HUES64 (cell line): ENCODE measurements around the gene APOBR.

Experiments used
- H3K27ac ChIP-seq: 2 replicates; pipeline ENCODE4 v1.7.0; 2013; ENCODE audit warnings: low read depth, low read length, inconsistent platforms
- H3K27me3 ChIP-seq: 2 replicates; pipeline ENCODE4 v1.6.1; 2013; ENCODE audit warnings: mild to moderate bottlenecking, low read length; ENCODE audit not compliant: insufficient read depth
- H3K36me3 ChIP-seq: 2 replicates; pipeline ENCODE4 v1.6.1; 2013; ENCODE audit warnings: mild to moderate bottlenecking, low read length; ENCODE audit not compliant: insufficient read depth
- H3K4me1 ChIP-seq: 2 replicates; pipeline ENCODE4 v1.6.1; 2013; ENCODE audit warnings: mild to moderate bottlenecking, low read length, moderate library complexity; ENCODE audit not compliant: insufficient read depth
- H3K4me3 ChIP-seq: 2 replicates; pipeline ENCODE4 v1.5.1; 2013; ENCODE audit warnings: mild to moderate bottlenecking, low read length, moderate library complexity
- H3K9ac ChIP-seq: 2 replicates; pipeline ENCODE4 v1.6.1; 2013; ENCODE audit warnings: mild to moderate bottlenecking, low read depth, low read length
- H3K9me3 ChIP-seq: 2 replicates; pipeline ENCODE4 v1.6.1; 2013; ENCODE audit warnings: low read depth, low read length; ENCODE audit not compliant: insufficient read depth
- WGBS: fragments of 150-250, 120-280 bp; methylation state at CpG from one replicate; pipeline ENCODE4 v1.1.7; 2013; ENCODE audit warnings: missing lambda C conversion rate; 5-methylcytosine and 5-hydroxymethylcytosine counted together

The APOBR gene

GRCh38 chr16:28491230-28491969 is 3.0 kb upstream of the APOBR start:
- peak overlapping the region; percentile 98 for H3K9ac ChIP-seq
- no peaks in the 10 kb centered on the region for H3K9me3 ChIP-seq
- H3K4me1 ChIP-seq = peaks cover 3% of the 10 kb centered on the region; the same call in 1 of the 2 replicates
- no peak overlapping the region for H3K27ac ChIP-seq
- WGBS = under 1% methylated on average over 42 of the region's 42 CpGs
- H3K4me3 ChIP-seq = peak overlapping the region; percentile 95
- peaks cover 3% of the 10 kb centered on the region; the same call in 1 of the 2 replicates for H3K27me3 ChIP-seq
- peaks cover 5% of the 10 kb centered on the region; the same call in 1 of the 2 replicates for H3K36me3 ChIP-seq

GRCh38 chr16:28491970-28492474 is 2.4 kb upstream of the APOBR start, which contains the start of gene CLN3:
TSS of gene CLN3 (minus strand) at chr16:28492074. CDS start at chr16:28491759, 315 bp downstream.
- WGBS = 0% methylated on average over 20 of the region's 21 CpGs
- H3K4me3 ChIP-seq = peak within 1 kb of the TSS; percentile 95

GRCh38 chr16:28492511-28492910 is 1.9 kb upstream of the APOBR start:
- Histone ChIP-seq H3K36me3 (peaks cover 5% of the 10 kb centered on the region; the same call in 1 of the 2 replicates), H3K4me1 (peaks cover 3% of the 10 kb centered on the region; the same call in 1 of the 2 replicates), H3K27ac (no peak overlapping the region), H3K27me3 (peaks cover 3% of the 10 kb centered on the region; the same call in 1 of the 2 replicates), H3K4me3 (peak overlapping the region; percentile 95), H3K9ac (peak overlapping the region; percentile 98), H3K9me3 (no peaks in the 10 kb centered on the region)
- 73% methylated on average over 3 of the region's 4 CpGs for WGBS

More at GRCh38 chr16:28491970-28492474, 2.4 kb upstream of the APOBR start, which contains the start of gene CLN3:
- no peaks in the 10 kb centered on the region for H3K9me3 ChIP-seq
- H3K27me3 ChIP-seq = peaks cover 3% of the 10 kb centered on the region; the same call in 1 of the 2 replicates
- H3K4me1 ChIP-seq = peaks cover 3% of the 10 kb centered on the region; the same call in 1 of the 2 replicates
- H3K36me3 ChIP-seq = peaks cover 5% of the 10 kb centered on the region; the same call in 1 of the 2 replicates
- H3K27ac ChIP-seq = peak within 1 kb of the TSS; percentile 93
- H3K9ac ChIP-seq = peak within 1 kb of the TSS; percentile 98

- no peaks in the 10 kb centered on the region for H3K9me3 ChIP-seq
- H3K36me3 ChIP-seq = no peaks in the 10 kb centered on the region
- H3K27ac ChIP-seq = no peak overlapping the region
- H3K9ac ChIP-seq = no peak overlapping the region
- H3K4me1 ChIP-seq = peaks cover 3% of the 10 kb centered on the region; the same call in 1 of the 2 replicates
- peaks cover 3% of the 10 kb centered on the region; the same call in 1 of the 2 replicates for H3K27me3 ChIP-seq
- no peak overlapping the region for H3K4me3 ChIP-seq
- WGBS = 87% methylated on average over 12 of the region's 13 CpGs
Measured at GRCh38 chr16:28495098-28495793, 803 bp downstream of the APOBR start.

GRCh38 chr16:28495795-28496749 is 1.6 kb downstream of the APOBR start:
- Histone ChIP-seq H3K9me3 (no peaks in the 10 kb centered on the region), H3K4me3 (no peak overlapping the region), H3K4me1 (peaks cover 2% of the 10 kb centered on the region; the same call in 1 of the 2 replicates), H3K36me3 (no peaks in the 10 kb centered on the region), H3K9ac (no peak overlapping the region), H3K27ac (no peak overlapping the region), H3K27me3 (peaks cover 3% of the 10 kb centered on the region; the same call in 1 of the 2 replicates)
- WGBS = 87% methylated on average over 20 of the region's 20 CpGs

GRCh38 chr16:28496844-28497243 is 2.4 kb downstream of the APOBR start:
- 87% methylated on average over 19 of the region's 19 CpGs for WGBS
- Histone ChIP-seq H3K4me1 (no peaks in the 10 kb centered on the region), H3K36me3 (no peaks in the 10 kb centered on the region)

GRCh38 chr16:28497386-28497785 is 2.9 kb downstream of the APOBR start:
- H3K27ac ChIP-seq = no peak overlapping the region
- no peaks in the 10 kb centered on the region for H3K9me3 ChIP-seq
- H3K36me3 ChIP-seq = no peaks in the 10 kb centered on the region
- H3K4me1 ChIP-seq = no peaks in the 10 kb centered on the region
- H3K9ac ChIP-seq = no peak overlapping the region
- H3K27me3 ChIP-seq = peaks cover 3% of the 10 kb centered on the region; the same call in 1 of the 2 replicates
- 90% methylated on average over 9 of the region's 9 CpGs for WGBS
- H3K4me3 ChIP-seq = no peak overlapping the region

More at GRCh38 chr16:28496844-28497243, 2.4 kb downstream of the APOBR start:
- H3K9me3 ChIP-seq = no peaks in the 10 kb centered on the region
- no peak overlapping the region for H3K4me3 ChIP-seq
- H3K27ac ChIP-seq = no peak overlapping the region
- H3K27me3 ChIP-seq = peaks cover 3% of the 10 kb centered on the region; the same call in 1 of the 2 replicates
- H3K9ac ChIP-seq = no peak overlapping the region

GRCh38 chr16:28497861-28498599 is 3.6 kb downstream of the APOBR start:
- WGBS = 92% methylated on average over 33 of the region's 33 CpGs
- no peak overlapping the region for H3K4me3 ChIP-seq
- no peaks in the 10 kb centered on the region for H3K9me3 ChIP-seq
- H3K9ac ChIP-seq = no peak overlapping the region
- no peak overlapping the region for H3K27ac ChIP-seq
- H3K27me3 ChIP-seq = peaks cover 3% of the 10 kb centered on the region; the same call in 1 of the 2 replicates
- no peaks in the 10 kb centered on the region for H3K4me1 ChIP-seq
- no peaks in the 10 kb centered on the region for H3K36me3 ChIP-seq

- Histone ChIP-seq H3K4me3 (no peak overlapping the region), H3K36me3 (no peaks in the 10 kb centered on the region), H3K27me3 (peaks cover 3% of the 10 kb centered on the region; the same call in 1 of the 2 replicates), H3K27ac (no peak overlapping the region), H3K9ac (no peak overlapping the region), H3K9me3 (no peaks in the 10 kb centered on the region), H3K4me1 (no peaks in the 10 kb centered on the region)
- WGBS = 90% methylated on average over 15 of the region's 15 CpGs
Measured at GRCh38 chr16:28498666-28499381, 4.4 kb downstream of the APOBR start.
